Measurements from ENCODE around the gene TSGA10.

TSGA10 gene

DNA sequence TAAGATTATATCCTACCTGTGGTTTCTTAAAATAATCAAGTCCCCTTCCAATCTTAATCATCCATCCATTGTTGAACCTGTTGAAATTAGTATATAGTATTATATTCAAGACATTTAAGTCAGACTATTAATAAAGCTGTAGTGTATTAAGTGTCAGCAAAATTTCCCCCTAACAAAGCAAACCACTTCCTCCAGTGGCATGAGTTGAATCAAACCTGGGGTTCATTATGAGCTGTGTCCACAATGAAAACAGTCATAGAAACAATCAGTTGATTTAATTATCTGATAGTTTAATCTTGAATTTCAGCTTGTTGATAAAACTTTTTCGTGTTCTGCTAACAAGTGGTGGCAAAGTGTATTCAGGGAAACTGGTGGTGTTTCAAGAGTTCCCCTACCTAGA lies 14.8 kb upstream of the TSGA10 start:
- no peak overlapping the region for H3K27ac ChIP-seq (ENCODE audit: extremely low read depth, low read depth, low read length)

DNA sequence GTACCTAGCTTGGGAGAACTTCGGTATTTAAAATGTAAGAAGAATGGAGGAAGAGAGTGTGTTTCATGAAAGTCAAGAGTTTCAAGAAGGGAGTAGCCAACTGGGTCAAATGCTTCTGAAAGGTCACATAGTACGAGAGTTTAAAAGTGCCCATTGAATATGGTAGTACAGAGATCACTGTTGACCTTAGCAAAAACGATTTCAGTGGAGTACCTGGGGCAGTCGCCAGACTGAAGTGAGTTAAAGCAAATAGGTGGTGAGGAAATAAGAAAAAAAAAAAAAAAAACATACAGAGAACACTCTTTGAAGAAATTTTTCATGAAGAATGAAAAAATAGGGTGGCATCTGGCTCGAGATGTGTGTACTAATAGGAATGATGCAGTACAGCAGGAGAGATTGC lies 11.5 kb upstream of the TSGA10 start:
- Histone ChIP-seq H3K4me1 (ENCODE audit: control insufficient read depth, insufficient read depth, low read length) (no peaks in the 10 kb centered on the region), H3K27ac (ENCODE audit: extremely low read depth, low read depth, low read length) (no peak overlapping the region), H3K36me3 (ENCODE audit: control insufficient read depth in 2 of 2, insufficient read depth in 1 of 2, low read length in 2 of 2) (peaks cover 44 to 53% of the 10 kb centered on the region in 2 experiments), H3K9me3 (ENCODE audit: control insufficient read depth, insufficient read depth, low read depth, low read length) (no peaks in the 10 kb centered on the region), H3K4me3 (ENCODE audit: low read depth, low read length) (no peak overlapping the region)
- TF ChIP-seq ZBTB21 (tag by site-specific recombination; IDR thresholded peaks at IDR 0.05) (no peak), ZNF776 (tag by site-specific recombination; IDR thresholded peaks at IDR 0.05; ENCODE audit: borderline replicate concordance) (no peak), ZNF514 (tag by site-specific recombination; IDR thresholded peaks at IDR 0.05) (no peak), ZNF24 (tag by site-specific recombination; IDR thresholded peaks at IDR 0.05) (no peak), ZNF777 (tag by site-specific recombination; IDR thresholded peaks at IDR 0.05; ENCODE audit: borderline replicate concordance) (no peak), ZNF423 (tag by site-specific recombination; IDR thresholded peaks at IDR 0.05) (no peak), GLIS2 (tag by site-specific recombination; IDR thresholded peaks at IDR 0.05) (no peak), MZF1 (tag by site-specific recombination; IDR thresholded peaks at IDR 0.05; ENCODE audit: borderline replicate concordance) (no peak), OVOL3 (tag by site-specific recombination; IDR thresholded peaks at IDR 0.05) (no peak), GLI2 (tag by site-specific recombination; IDR thresholded peaks at IDR 0.05; ENCODE audit: borderline replicate concordance, low read depth) (no peak)
- TF ChIP-seq, protein P1, sequence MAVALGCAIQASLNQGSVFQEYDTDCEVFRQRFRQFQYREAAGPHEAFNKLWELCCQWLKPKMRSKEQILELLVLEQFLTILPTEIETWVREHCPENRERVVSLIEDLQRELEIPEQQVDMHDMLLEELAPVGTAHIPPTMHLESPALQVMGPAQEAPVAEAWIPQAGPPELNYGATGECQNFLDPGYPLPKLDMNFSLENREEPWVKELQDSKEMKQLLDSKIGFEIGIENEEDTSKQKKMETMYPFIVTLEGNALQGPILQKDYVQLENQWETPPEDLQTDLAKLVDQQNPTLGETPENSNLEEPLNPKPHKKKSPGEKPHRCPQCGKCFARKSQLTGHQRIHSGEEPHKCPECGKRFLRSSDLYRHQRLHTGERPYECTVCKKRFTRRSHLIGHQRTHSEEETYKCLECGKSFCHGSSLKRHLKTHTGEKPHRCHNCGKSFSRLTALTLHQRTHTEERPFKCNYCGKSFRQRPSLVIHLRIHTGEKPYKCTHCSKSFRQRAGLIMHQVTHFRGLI (tag by site-specific recombination; IDR thresholded peaks at IDR 0.05), result no peak
- TF ChIP-seq, protein P2, sequence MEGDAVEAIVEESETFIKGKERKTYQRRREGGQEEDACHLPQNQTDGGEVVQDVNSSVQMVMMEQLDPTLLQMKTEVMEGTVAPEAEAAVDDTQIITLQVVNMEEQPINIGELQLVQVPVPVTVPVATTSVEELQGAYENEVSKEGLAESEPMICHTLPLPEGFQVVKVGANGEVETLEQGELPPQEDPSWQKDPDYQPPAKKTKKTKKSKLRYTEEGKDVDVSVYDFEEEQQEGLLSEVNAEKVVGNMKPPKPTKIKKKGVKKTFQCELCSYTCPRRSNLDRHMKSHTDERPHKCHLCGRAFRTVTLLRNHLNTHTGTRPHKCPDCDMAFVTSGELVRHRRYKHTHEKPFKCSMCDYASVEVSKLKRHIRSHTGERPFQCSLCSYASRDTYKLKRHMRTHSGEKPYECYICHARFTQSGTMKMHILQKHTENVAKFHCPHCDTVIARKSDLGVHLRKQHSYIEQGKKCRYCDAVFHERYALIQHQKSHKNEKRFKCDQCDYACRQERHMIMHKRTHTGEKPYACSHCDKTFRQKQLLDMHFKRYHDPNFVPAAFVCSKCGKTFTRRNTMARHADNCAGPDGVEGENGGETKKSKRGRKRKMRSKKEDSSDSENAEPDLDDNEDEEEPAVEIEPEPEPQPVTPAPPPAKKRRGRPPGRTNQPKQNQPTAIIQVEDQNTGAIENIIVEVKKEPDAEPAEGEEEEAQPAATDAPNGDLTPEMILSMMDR (tag by site-specific recombination; IDR thresholded peaks at IDR 0.05), result no peak
- ChIA-PET CTCF (interaction anchor here (1.2 to 1.4 kb wide), 2 partner anchors 9 to 11 kb away, joined by 3 to 6 read pairs; partner anchors contain the start of genes LIPT1 and TSGA10), POLR2A (interaction anchor here (1.9 kb wide), 1 partner anchor 14 kb away, joined by 8 read pairs; no protein-coding TSS in a partner anchor)

More for the DNA sequence above, 14.8 kb upstream of the TSGA10 start:
- Histone ChIP-seq H3K4me1 (ENCODE audit: control insufficient read depth, insufficient read depth, low read length) (no peaks in the 10 kb centered on the region), H3K9me3 (ENCODE audit: control insufficient read depth, insufficient read depth, low read depth, low read length) (no peaks in the 10 kb centered on the region), H3K36me3 (ENCODE audit: control insufficient read depth in 2 of 2, insufficient read depth in 1 of 2, low read length in 2 of 2) (peaks cover 47 to 61% of the 10 kb centered on the region in 2 experiments), H3K4me3 (ENCODE audit: low read depth, low read length) (no peak overlapping the region)
- CTCF ChIA-PET, result no interaction called here
- POLR2A ChIA-PET, result interaction anchor here (0.8 kb wide), 1 partner anchor 15 kb away, joined by 3 read pairs; the partner anchor contains the start of genes LIPT1 and TSGA10
- TF ChIP-seq KLF8 (tag by site-specific recombination; IDR thresholded peaks at IDR 0.05), result no peak
- TF ChIP-seq ZNF184 (tag by site-specific recombination; IDR thresholded peaks at IDR 0.05), result no peak
- TF ChIP-seq, protein P3, sequence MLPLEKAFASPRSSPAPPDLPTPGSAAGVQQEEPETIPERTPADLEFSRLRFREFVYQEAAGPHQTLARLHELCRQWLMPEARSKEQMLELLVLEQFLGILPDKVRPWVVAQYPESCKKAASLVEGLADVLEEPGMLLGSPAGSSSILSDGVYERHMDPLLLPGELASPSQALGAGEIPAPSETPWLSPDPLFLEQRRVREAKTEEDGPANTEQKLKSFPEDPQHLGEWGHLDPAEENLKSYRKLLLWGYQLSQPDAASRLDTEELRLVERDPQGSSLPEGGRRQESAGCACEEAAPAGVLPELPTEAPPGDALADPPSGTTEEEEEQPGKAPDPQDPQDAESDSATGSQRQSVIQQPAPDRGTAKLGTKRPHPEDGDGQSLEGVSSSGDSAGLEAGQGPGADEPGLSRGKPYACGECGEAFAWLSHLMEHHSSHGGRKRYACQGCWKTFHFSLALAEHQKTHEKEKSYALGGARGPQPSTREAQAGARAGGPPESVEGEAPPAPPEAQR (tag by site-specific recombination; IDR thresholded peaks at IDR 0.05), result no peak

DNA sequence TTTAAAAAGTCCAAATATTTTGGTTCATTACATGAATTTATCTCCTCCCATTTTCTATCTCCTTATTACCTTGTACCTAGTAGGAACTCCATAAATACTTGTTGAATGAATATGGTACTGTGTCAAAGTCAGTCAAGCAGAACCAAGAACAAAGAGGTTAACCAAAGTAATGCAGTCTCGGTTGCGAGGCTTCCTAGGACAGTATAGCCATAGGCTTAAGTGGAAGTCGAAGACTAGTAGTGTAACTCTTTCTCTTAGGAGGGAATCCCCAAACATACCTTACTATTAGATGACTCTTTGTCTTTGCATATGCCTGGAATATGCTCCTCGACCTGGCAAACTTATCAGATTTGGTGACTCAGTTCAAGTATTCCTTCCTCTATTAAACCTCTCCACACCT lies 4.9 kb upstream of the TSGA10 start:
- H3K4me1 ChIP-seq (ENCODE audit: control insufficient read depth, insufficient read depth, low read length), result no peaks in the 10 kb centered on the region
- H3K27ac ChIP-seq (ENCODE audit: extremely low read depth, low read depth, low read length), result no peak overlapping the region
- no peak overlapping the region for H3K4me3 ChIP-seq (ENCODE audit: low read depth, low read length)
- H3K36me3 ChIP-seq (ENCODE audit: control insufficient read depth in 2 of 2, insufficient read depth in 1 of 2, low read length in 2 of 2), result peaks cover 0 to 27% of the 10 kb centered on the region in 2 experiments; a peak in 1 of 3 replicates
- ChIA-PET POLR2A (no interaction called here), CTCF (no interaction called here)
- H3K9me3 ChIP-seq (ENCODE audit: control insufficient read depth, insufficient read depth, low read depth, low read length), result no peaks in the 10 kb centered on the region
- TF ChIP-seq ZNF510 (tag by site-specific recombination; IDR thresholded peaks at IDR 0.05; ENCODE audit: insufficient replicate concordance) (no peak), ZNF221 (tag by site-specific recombination; IDR thresholded peaks at IDR 0.05; ENCODE audit: borderline replicate concordance) (no peak), ZSCAN30 (tag by site-specific recombination; IDR thresholded peaks at IDR 0.05) (no peak), ZNF354C (tag by site-specific recombination; IDR thresholded peaks at IDR 0.05; ENCODE audit: borderline replicate concordance, low read depth) (no peak), ZNF544 (tag by site-specific recombination; IDR thresholded peaks at IDR 0.05) (no peak), ZNF623 (tag by site-specific recombination; IDR thresholded peaks at IDR 0.05) (no peak), ZNF837 (tag by site-specific recombination; IDR thresholded peaks at IDR 0.05) (no peak)
- TF ChIP-seq, protein P4, sequence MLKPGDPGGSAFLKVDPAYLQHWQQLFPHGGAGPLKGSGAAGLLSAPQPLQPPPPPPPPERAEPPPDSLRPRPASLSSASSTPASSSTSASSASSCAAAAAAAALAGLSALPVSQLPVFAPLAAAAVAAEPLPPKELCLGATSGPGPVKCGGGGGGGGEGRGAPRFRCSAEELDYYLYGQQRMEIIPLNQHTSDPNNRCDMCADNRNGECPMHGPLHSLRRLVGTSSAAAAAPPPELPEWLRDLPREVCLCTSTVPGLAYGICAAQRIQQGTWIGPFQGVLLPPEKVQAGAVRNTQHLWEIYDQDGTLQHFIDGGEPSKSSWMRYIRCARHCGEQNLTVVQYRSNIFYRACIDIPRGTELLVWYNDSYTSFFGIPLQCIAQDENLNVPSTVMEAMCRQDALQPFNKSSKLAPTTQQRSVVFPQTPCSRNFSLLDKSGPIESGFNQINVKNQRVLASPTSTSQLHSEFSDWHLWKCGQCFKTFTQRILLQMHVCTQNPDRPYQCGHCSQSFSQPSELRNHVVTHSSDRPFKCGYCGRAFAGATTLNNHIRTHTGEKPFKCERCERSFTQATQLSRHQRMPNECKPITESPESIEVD (tag by site-specific recombination; IDR thresholded peaks at IDR 0.05), result no peak
- TF ChIP-seq, protein P5, sequence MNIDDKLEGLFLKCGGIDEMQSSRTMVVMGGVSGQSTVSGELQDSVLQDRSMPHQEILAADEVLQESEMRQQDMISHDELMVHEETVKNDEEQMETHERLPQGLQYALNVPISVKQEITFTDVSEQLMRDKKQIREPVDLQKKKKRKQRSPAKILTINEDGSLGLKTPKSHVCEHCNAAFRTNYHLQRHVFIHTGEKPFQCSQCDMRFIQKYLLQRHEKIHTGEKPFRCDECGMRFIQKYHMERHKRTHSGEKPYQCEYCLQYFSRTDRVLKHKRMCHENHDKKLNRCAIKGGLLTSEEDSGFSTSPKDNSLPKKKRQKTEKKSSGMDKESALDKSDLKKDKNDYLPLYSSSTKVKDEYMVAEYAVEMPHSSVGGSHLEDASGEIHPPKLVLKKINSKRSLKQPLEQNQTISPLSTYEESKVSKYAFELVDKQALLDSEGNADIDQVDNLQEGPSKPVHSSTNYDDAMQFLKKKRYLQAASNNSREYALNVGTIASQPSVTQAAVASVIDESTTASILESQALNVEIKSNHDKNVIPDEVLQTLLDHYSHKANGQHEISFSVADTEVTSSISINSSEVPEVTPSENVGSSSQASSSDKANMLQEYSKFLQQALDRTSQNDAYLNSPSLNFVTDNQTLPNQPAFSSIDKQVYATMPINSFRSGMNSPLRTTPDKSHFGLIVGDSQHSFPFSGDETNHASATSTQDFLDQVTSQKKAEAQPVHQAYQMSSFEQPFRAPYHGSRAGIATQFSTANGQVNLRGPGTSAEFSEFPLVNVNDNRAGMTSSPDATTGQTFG (tag by site-specific recombination; IDR thresholded peaks at IDR 0.05; ENCODE audit: borderline replicate concordance), result no peak
